Muscle of back (tissue), 11 donors: ENCODE data around the gene ARL11. TPM values are rescaled to one million over a fixed set of nuclear protein-coding genes. Genes with fewer than 3 reads are reported as not detected.

ENCODE experiments used
- DNase-seq, 3 donors: peaks; one replicate each; pipeline versions ENCODE4 v3.0.0 to v3.0.0-alpha.2; 2013
- polyA plus RNA-seq, 10 donors: library from polyadenylated mRNA; unstranded; fragments of 120-200 nt; gene quantifications; one replicate each; pipeline ENCODE4 v1.2.1, GENCODE V29; 2013; ENCODE audit not compliant: insufficient read length in 10 of 10

Gene ARL11
- polyA plus RNA-seq, 10 donors = 0.26 to 0.75 (median 0.36) TPM

DNA sequence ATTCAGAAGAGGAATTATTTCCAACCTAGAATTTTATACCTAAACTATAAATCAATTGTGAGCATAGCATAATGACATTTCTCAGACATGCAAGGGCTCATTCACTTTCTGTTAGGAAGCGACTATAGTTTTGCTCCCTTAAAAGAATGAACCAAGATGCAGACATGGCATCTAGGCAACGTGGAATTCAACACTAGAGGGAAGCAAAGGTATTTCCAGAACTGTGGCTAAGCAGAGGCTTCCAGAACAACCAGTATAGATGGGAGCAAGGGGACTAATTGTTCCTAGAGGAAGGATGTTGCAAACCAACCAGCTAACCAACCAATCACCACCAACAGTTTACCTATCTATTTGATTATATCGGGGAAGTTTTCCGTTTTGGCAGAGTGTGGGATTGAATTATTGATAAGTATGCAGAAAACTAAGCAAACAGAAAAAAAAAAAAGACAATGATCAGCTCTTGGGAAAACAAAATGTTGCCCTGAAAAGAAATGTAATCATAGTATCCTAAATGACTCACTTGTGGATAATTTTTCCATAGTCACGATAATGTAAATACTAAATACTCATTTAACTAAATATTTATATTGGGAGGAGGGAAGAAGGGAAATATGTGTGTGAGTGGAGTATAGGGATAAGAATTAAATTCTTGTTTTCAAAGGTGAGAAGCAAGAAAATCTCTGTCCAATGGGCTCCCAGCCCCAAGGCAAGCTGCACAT is 21.1 kb downstream of the ARL11 start:
- no peak for DNase-seq

DNA sequence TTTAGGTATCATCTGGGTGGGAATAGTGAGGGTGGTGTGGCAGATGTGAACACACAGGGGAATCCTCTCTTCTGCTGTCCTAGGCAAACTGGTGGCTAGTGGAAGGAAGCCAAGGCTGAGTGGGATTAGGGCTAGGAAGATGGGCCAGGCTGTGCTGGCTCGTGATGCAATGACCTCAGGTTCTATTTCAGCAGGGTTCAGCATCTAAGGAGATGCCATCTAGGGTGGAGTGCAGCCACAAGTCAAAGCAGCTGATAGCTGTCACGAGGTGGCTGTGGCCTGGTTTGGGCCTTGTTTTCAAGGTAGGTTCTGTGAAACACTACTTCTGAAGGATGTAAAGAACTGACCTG is 21.6 kb downstream of the ARL11 start:
- peak in 1 of 3 donors; percentile 41 for DNase-seq

DNA sequence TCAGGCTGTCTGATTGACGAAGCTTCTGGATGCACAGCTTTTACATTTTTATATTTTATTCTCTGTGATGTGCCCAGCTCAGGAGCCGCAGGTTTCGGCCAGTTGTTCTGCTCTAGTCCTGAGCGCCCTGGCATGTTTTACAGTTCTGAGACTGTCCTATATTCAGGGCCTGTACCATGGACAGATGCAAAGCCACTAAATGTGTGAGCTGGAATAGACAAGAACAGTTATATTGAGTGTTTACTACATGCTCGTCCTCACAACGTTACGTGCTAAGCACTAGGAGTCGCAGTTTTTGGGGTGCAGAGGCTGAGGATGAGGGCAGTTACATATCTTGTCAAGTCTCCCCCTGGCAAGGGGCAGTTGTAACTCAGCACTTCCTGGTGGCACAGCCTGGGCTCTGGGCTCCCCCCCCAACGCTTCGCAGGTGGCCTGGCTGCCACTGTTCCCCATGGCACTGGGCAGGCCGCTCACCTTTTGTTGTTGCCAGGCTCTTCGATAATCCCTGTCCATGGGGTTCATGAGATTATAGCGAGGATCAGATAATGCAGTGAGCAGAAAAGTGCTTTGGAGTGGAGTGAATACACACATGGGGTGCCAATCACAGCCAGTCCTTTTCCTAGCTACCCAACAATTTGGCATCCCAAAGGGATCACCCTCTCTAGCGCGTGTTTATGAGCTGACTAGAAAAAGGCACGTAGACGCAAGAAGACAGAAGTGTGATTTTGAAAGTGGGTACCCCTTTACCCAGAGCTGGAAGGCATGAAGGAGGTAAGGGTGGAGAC is 23.5 kb downstream of the ARL11 start:
- no peak for DNase-seq

DNA sequence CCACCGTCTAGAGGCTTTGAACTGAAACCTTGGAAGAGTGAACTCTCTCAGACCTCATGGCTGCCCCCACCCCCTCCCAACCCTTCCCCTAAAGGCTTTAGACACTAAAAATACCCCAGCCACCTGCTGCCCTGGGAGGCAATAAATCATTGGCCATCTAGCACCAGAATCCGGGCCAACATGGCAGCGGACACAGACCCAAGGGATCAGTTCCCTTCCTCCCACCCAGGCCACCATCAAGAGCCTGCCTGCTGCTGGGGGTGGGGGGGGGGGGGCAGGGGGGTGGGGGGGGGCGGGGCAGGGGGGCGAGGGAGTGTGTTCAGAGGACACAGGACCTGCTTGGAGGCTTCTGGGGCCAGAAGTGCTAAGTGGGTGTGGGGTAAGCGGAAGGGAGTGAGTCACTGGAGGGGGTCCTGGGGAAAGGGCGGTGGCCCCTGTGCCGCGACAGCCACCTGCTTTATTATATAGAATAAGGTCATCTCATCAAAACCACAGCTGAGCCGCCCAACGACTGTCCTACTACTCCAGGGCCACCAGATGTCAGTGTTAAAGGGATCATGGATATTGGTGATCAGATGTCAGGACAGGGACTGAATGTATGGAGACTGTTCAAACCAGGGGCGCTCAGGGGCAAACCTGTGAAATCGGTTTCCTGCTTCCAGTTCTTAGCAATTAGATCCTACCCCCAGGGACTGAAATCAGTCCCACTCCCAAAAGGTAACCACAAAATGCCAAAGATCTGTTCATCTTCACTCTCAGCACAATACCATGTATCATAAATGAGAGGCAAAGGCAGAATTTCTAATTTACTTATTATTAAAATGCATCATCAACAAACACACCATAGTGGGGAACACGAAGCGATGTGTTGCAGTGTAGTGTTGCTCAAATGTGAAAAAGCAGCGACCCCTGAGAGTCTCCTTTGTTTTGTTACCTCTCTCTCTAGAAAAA is 24.3 kb downstream of the ARL11 start:
- peak; percentile 58 to 71 (median 67) for DNase-seq

DNA sequence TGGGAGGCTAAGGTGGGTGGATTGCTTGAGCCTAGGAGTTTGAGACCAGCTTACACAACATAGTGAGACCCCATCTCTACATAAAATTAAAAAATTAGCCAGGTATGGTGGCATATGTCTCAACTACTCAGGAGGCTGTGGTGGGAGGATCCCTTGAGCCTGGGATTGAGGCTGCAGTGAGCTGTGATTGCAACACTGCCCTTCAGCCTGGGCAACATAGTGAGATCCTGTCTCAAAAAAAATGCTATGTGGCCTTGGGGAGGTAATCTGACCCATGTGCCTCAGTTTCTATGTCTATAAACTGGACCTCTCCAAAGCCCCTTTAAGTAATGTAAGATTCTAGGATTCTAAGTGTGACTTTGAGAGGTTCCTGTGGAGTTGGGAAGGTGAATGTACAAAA is 25.2 kb downstream of the ARL11 start:
- DNase-seq = no peak

DNA sequence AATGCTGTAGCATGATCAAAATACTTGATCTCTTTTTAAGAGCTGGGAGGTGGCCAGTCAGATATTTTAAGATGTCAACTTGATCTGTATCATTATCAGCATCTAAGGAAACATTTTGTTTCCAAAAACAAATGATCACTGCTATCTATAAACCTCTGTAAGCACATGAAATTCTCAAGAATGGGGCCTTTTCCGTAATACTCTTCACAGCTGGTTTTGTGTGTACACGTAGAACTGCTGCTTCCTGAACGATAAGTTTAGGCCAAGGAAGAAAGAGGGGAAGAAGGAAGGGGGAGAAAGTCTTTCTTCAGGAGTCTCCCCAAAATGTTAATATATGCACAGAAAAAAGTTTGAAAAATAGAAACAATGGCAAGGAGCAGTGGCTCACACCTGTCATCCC is 25.7 kb downstream of the ARL11 start:
- DNase-seq = no peak

DNA sequence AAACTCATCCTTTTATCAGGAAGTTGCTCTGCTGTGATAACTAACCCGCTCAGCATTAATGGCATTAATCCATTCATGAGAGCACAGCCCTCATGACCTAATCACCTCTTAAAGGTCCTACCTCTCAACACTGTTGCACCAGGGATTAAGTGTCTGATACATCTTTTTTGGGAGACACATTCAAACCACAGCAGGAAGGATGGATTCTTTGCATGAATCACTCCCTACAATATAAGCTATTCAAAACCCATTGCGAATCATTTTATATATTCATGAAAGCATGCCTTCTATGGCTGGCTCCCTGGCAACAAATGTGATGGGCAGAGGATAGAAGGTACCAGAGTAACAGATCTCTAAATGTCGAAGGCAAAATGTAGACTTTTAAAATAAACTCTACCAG is 27.6 kb downstream of the ARL11 start:
- no peak for DNase-seq

DNA sequence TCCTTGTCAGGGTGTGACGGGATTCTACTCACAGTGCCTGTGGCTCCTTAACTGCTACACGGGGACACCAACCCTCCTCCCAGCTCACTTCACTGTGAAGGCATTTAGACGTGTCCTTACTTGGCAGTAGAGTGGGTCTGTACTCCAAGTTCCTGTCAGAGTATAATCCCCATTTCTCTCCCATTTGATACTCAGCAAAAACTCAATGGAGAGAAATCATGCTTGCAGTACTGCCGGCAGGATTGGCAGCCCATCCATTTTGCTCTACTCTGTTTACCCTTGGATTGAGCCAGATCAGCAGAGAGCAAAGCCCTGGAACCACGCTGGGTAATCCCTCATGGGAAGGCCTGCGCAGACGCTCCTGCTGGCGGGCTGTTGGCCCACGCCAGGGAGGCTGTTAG is 28.9 kb downstream of the ARL11 start:
- DNase-seq = no peak

DNA sequence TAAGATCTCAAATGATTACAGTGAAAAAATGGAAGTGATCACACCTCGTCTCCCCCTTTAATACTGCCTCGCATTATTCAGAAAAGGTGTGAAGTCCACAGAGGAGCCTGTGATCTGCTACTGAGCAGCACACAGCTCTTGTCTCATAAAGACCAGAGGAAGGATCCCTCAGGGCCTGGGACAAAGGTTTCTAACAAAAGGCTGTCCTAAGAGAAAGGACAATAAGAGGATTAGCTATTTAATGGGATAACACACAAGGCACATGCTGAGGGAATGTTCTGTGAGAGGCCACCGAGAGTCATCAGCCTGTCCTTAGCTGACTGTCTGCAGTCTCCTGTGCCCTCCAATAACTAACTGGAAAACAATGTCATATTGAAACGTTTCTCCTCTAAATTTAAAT is 36.3 kb downstream of the ARL11 start:
- DNase-seq = no peak

DNA sequence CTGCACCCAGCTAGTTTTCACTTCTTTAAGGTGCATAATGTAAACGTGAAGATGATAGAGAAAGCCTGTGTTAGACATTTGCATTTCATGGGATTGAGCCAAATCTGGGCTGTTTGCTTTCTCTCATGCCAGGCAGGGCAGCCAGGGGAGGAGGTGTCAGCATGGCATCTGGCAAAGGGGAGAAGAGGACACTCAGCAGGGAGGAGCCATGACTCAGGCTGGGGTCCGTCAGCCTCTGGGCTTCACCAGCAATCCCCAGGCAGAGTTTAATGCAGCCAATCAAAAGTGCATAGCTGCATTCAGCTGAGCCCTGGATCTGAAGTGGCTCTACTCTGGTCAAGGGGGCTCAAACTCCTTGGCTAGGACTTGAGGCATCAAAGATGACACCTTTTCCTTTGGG is 39.5 kb downstream of the ARL11 start:
- DNase-seq = no peak

DNA sequence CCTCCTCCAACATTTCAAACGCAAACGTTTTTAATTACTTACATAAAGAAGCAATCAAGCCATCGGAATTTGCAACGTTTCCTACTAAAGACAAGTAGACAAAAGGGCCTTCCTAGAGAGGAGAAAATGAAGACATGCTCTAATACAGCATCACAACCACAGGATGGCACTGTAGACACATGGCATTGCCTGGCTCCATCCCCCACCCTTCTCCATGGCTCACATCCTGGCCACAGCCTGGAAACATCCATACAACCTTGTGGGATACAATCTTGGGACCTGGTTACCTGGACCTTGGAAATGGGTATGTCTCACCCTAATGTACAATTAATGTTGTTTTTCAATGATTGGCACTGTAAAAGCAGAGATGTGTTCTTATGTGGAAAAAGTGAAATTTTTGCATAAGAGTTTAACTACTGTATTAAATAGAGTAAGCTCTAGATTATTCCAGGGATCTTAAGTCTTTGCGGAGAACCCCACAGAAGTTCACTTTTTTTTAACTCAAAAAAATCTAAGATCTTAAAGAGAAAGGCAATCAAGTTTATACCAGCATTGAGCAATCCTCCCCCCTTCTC is 41.5 kb downstream of the ARL11 start:
- peak in 2 of 3 donors; percentile 39 to 44 for DNase-seq

DNA sequence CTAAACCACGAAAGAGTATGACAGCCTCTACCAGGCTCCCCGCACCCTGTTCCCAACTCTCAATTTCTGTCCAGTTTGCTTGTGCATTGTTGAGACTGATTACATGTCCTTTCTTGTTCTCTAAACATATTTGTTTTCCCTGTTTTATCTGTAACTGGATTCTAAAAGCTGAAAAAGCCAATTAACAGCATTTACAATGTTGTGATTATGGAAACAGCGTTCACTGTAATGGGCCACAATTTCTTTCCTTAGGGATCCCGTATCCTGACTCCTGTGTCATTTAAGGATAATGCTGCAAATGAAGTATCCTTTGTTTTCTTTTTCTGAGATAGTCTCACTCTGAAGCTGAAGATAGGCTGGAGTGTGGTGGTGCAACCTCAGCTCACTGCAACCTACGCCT is 42.5 kb downstream of the ARL11 start:
- no peak for DNase-seq

DNA sequence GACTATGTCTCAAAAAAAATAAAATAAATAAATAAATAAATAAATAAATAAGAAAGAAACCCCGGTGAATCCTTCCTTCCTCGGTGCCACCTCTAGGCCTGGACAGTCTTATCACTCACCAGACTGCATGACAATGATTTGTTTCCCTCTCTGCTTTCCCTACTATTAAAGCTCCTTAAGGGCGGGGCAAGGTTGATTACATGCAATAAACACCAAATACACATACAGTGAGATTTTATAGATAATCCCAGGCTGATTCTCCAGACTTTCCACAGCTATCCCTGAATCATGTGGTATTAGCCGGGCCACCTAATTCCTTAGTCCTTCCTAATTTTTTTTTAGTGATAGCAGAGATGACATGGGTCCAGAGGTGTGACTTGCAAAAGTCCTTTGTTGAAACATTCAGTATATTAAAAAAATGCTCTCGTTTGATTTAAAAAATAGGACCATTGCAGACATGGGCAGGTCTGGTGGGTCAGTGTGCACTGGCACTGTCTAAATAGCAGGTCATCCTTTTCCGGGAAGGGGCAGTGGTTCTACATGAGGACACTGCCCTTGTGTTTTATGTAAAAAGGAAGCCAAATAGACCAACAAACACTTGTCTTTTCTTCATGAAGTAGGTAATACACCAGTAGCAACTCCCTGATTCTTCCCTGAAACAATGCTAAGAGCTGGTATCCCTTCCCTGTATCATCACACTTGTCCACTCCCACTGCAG is 48.4 kb downstream of the ARL11 start:
- DNase-seq = no peak

DNA sequence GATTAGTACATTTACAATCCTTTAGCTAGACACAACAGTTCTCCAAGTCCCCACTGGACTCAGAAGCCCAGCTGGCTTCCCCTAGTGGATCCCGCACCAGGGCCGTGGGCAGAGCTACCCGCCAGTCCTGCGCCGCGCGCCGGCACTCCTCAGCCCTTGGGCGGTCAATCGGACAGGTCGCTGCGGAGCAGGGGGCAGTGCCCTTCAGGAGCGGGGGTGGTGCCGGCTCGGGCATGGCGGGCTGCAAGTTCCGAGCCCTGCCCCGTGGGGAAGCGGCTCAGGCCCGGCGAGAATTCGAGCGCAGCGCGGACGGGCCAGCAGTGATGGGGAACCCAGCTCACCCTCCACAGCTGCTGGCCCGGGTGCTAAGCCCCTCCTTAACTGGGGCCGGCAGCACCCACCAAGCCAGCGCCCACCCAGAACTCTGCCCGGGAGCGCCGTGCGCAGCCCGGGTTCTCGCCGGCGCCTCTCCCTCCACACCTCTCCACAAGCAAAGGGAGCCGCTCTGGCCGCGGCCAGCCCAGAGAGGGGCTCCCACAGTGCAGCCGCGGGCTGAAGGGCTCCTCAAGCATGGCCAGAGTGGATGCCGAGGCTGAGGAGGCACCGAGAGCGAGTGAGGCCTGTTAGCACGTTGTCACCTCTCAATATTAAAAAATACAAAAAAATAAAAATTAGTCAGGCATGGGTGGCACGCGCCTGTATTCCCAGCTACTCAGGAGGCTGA is 50.0 kb downstream of the ARL11 start:
- no peak for DNase-seq

DNA sequence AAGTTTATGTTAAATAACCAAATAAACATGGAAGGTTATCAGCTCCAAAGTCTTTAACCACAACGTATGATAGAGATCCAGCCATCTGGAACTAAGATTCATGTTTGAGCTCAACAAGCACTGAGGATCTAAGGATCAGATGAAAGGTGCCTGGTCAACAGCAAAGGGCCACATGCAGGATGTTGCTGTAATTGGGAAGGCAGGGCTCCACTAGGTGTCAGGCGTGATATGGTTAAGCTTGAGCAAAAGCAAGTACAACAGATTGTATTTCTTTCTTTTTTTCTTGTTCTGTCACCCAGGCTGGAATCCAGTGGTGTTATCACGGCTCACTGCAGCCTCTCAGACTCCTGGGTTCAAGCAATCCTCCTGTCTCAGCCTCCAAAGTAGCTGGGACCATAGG is 50.9 kb downstream of the ARL11 start:
- no peak for DNase-seq

DNA sequence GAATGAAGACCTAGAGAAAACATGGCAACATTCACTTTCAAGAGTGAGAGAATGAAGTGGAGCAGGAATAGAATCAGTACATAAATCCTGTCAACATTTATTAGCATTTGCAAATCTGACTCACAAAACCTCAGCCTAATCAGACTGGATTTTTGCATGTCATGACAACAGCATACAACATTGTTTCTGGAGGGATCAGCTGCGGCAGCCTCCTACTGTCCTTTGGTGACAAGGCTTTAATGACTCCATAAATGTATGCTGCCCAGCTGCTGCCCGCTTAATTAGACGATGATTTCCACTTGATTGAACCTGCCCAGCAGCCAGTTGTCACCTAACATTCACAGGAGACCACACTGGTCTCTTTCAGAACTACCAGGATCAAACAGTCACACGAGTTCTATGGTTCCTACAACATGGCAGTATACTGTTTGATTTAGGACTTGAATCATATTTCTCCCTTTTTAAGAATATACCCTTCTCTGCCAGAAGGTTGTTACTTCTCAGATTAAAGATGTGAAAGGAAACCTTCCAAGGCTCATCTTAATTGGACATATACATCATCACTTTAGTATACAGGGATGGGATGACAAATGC is 53.6 kb downstream of the ARL11 start:
- DNase-seq = peak in 1 of 3 donors; percentile 21
